Ishikawa (cell line): ENCODE results near the gene CYP27C1.

Source experiments
- CEBPB ChIP-seq: IDR thresholded peaks from 2 replicates; pipeline ENCODE4 v1.6.1; 2012
- CREB1 ChIP-seq: IDR thresholded peaks from 2 replicates; pipeline ENCODE4 v1.6.1; 2012; ENCODE audit warnings: low read depth
- EGR1 ChIP-seq: IDR thresholded peaks from 2 replicates; pipeline ENCODE4 v1.6.1; 2012
- EP300 ChIP-seq: IDR thresholded peaks from 2 replicates; pipeline ENCODE4 v1.6.1; 2012; ENCODE audit warnings: borderline replicate concordance
- FOXM1 ChIP-seq: IDR thresholded peaks from 2 replicates; pipeline ENCODE4 v1.6.1; 2012; ENCODE audit warnings: low read depth, borderline replicate concordance
- MAX ChIP-seq: IDR thresholded peaks from 2 replicates; pipeline ENCODE4 v1.6.1; 2012
- NFIC ChIP-seq: IDR thresholded peaks from 2 replicates; pipeline ENCODE4 v1.6.1; 2012
- RAD21 ChIP-seq: IDR thresholded peaks from 2 replicates; pipeline ENCODE4 v1.6.1; 2012; ENCODE audit warnings: low read depth
- REST ChIP-seq: IDR thresholded peaks from 2 replicates; pipeline ENCODE4 v1.6.1; 2012; ENCODE audit warnings: low read depth, mild to moderate bottlenecking
- TAF1 ChIP-seq: IDR thresholded peaks from 2 replicates; pipeline ENCODE4 v1.6.1; 2012; ENCODE audit warnings: low read depth, mild to moderate bottlenecking
- TCF12 ChIP-seq: IDR thresholded peaks from 2 replicates; pipeline ENCODE4 v1.6.1; 2012; ENCODE audit warnings: low read depth
- TEAD4 ChIP-seq: IDR thresholded peaks from 2 replicates; pipeline ENCODE4 v1.6.1; 2012
- USF1 ChIP-seq: IDR thresholded peaks from 2 replicates; pipeline ENCODE4 v1.6.1; 2012
- YY1 ChIP-seq: IDR thresholded peaks from 2 replicates; pipeline ENCODE4 v1.6.1; 2012; ENCODE audit warnings: low read depth
- ZBTB7A ChIP-seq: IDR thresholded peaks from 2 replicates; pipeline ENCODE4 v1.6.1; 2012; ENCODE audit warnings: low read depth

Gene CYP27C1

GRCh38 chr2:127256381-127256780, 36.3 kb upstream of the CYP27C1 start:
- no peak for TF ChIP-seq EGR1
- no peak for TF ChIP-seq USF1
- TF ChIP-seq CREB1, result no peak
- TF ChIP-seq ZBTB7A, result no peak
- TF ChIP-seq TAF1, result no peak
- TF ChIP-seq TEAD4, result no peak

GRCh38 chr2:127255721-127256120, 35.6 kb upstream of the CYP27C1 start:
- TF ChIP-seq FOXM1, result no peak
- TF ChIP-seq TEAD4, result no peak
- TF ChIP-seq EGR1, result no peak
- no peak for TF ChIP-seq MAX
- no peak for TF ChIP-seq TAF1
- no peak for TF ChIP-seq REST
- TF ChIP-seq NFIC, result no peak
- no peak for TF ChIP-seq CREB1
- TF ChIP-seq EP300, result no peak
- no peak for TF ChIP-seq YY1
- TF ChIP-seq ZBTB7A, result no peak
- no peak for TF ChIP-seq RAD21
- TF ChIP-seq CEBPB, result no peak
- TF ChIP-seq USF1, result no peak
- TF ChIP-seq TCF12, result no peak

DNA sequence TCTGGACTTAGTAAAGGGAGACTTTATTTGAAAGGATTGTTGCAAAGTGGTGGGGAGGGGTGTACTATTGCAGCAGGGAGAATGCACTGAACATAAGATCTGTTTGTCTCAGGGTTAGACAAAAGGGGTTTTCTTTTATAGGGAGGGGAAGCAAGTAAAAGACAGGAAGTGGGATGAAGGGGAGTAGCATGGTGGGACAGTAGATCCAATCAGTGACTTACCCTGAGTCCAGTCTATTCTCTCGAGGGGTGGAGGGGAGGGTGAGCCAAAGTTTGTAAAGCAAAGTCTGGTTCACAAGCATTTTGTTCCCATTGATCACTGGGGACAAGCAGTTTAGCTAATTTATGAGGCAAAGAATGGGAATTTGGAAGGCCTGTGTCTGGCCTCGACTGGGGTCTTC, 35.0 kb upstream of the CYP27C1 start:
- TF ChIP-seq REST, result no peak
- no peak for TF ChIP-seq EP300
- TF ChIP-seq EGR1, result no peak
- no peak for TF ChIP-seq CREB1
- no peak for TF ChIP-seq ZBTB7A
- TF ChIP-seq FOXM1, result no peak
- TF ChIP-seq USF1, result no peak
- TF ChIP-seq TEAD4, result no peak
- no peak for TF ChIP-seq TCF12
- TF ChIP-seq MAX, result no peak
- TF ChIP-seq CEBPB, result no peak
- no peak for TF ChIP-seq YY1
- no peak for TF ChIP-seq NFIC
- no peak for TF ChIP-seq RAD21
- TF ChIP-seq TAF1, result no peak

DNA sequence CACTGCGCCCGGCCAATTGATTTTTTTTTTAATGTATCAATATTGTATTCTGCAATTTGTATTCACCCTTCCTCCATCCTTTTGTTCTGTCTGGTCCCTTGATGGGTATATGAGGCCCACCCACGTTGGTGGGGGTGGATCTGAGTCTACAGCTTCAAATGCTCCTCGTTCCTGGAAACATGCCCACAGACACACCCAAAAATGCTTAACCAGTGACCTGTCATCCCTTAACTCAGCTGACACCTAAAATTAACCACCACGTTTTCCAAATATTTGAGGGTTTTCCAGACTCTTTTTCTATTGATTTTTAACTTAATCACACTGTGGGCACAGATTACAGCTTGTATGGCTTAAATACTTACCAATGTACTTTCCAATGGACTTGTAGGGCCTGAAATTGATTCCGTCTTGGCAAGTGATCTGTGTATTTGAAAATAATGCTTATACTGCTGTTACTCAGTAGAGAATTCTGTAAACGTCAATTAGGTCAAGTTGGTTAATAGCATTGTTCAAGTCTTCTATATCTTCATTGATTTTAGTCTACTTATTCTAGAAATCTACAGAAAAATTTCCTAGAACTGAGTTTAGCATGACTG, 34.4 kb upstream of the CYP27C1 start:
- TF ChIP-seq TEAD4, result no peak
- no peak for TF ChIP-seq FOXM1
- no peak for TF ChIP-seq TAF1
- TF ChIP-seq EGR1, result no peak
- no peak for TF ChIP-seq YY1
- no peak for TF ChIP-seq MAX
- TF ChIP-seq TCF12, result no peak
- TF ChIP-seq NFIC, result no peak
- no peak for TF ChIP-seq CREB1
- TF ChIP-seq EP300, result no peak
- no peak for TF ChIP-seq ZBTB7A
- no peak for TF ChIP-seq RAD21
- no peak for TF ChIP-seq USF1
- no peak for TF ChIP-seq REST
- TF ChIP-seq CEBPB, result no peak
